Lower leg skin (tissue), 3 donors: Measurements from ENCODE around the gene ENPP5.

Source experiments
- POLR2A ChIP-seq, 2 donors: fragments of 450-650 bp; IDR thresholded peaks; one replicate each; pipeline ENCODE4 v1.6.1; 2016 to 2017; ENCODE audit warnings: antibody characterized with exemption in 2 of 2, mild to moderate bottlenecking in 1 of 2, moderate library complexity in 1 of 2
- TF ChIP-seq, protein P1 (sequence below), 3 donors: fragments of 450-650 bp; IDR thresholded peaks; one replicate each; pipeline ENCODE4 v1.5.1; 2016; ENCODE audit warnings: antibody characterized with exemption in 3 of 3, mild to moderate bottlenecking in 3 of 3, moderate library complexity in 2 of 3

DNA sequence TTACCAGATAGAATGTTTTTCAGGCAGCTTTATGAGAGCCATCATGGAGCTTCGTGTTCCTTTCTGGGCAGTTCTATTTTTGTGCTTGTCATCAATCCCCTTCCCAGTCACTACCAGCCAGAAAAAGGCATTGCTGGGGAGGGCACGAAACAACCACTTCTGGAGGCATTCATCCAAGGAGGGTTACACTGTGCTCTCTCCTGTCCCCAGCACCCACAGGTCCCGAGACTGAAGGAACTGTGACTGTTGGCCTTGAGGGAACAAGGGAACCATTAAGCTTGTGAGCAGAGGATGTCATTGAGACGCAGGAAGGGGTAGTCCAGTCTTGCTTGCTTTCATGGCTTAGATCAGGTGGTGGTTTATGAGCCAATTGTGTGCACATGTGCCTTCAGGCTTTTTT, 20.1 kb upstream of the ENPP5 start:
- TF ChIP-seq, protein P1, sequence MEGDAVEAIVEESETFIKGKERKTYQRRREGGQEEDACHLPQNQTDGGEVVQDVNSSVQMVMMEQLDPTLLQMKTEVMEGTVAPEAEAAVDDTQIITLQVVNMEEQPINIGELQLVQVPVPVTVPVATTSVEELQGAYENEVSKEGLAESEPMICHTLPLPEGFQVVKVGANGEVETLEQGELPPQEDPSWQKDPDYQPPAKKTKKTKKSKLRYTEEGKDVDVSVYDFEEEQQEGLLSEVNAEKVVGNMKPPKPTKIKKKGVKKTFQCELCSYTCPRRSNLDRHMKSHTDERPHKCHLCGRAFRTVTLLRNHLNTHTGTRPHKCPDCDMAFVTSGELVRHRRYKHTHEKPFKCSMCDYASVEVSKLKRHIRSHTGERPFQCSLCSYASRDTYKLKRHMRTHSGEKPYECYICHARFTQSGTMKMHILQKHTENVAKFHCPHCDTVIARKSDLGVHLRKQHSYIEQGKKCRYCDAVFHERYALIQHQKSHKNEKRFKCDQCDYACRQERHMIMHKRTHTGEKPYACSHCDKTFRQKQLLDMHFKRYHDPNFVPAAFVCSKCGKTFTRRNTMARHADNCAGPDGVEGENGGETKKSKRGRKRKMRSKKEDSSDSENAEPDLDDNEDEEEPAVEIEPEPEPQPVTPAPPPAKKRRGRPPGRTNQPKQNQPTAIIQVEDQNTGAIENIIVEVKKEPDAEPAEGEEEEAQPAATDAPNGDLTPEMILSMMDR (IDR thresholded peaks at IDR 0.05) = no peak
- TF ChIP-seq POLR2A (IDR thresholded peaks at IDR 0.05) = no peak
